ENCODE measurements around the gene IER2. TPM values are rescaled to one million over a fixed set of nuclear protein-coding genes. Genes with fewer than 3 reads are reported as not detected.
A peak's percentile ranks its signal among the peaks of the same experiment; 100 is the strongest.

The IER2 gene
- total and polyA plus RNA-seq, 2 of the 4 experiments (the other 2 are of a cell fraction) = 7.7 to 102 TPM

GRCh38 chr19:13152974-13153568 lies 2.9 kb downstream of the IER2 start:
- Histone ChIP-seq H2BK15ac (ENCODE audit: low read depth, low read length) (no peak overlapping the region), H4K8ac (ENCODE audit: low read depth in 2 of 2, low read length in 2 of 2) (no peak overlapping the region), H3K14ac (replicated peaks; ENCODE audit: low read depth, low read length) (peak overlapping the region; percentile 99), H4K5ac (ENCODE audit: low read depth, low read length) (no peak overlapping the region), H3K4me2 (ENCODE audit: low read depth, low read length) (peak overlapping the region; percentile 90), H2AK5ac (ENCODE audit: low read depth, low read length) (peak overlapping the region; percentile 81), H3K27ac (ENCODE audit: insufficient read depth, low read length) (peak overlapping the region; percentile 81), H3K4me3 (ENCODE audit: insufficient read depth, low read depth, low read length) (peak overlapping the region; percentile 82), H2BK20ac (ENCODE audit: low read depth, low read length) (no peak overlapping the region), H3K79me1 (ENCODE audit: low read depth in 1 of 2, low read length in 2 of 2) (peaks cover 2 to 47% of the 10 kb centered on the region in 2 experiments; a peak in 2 of 4 replicates), H3K9ac (ENCODE audit: low read depth, low read length) (peak overlapping the region; percentile 99), H3K56ac (ENCODE audit: extremely low read depth, insufficient read depth, low read length) (peak overlapping the region; percentile 61; the same call in 1 of the 2 replicates), H3K23ac (ENCODE audit: low read depth, low read length) (peak overlapping the region; percentile 72; the same call in 1 of the 2 replicates), H3K18ac (ENCODE audit: low read depth, low read length) (no peak overlapping the region; the same call in 1 of the 2 replicates), H3K36me3 (ENCODE audit: control insufficient read depth, insufficient read depth, low read length) (peaks cover 2% of the 10 kb centered on the region; the same call in 1 of the 2 replicates), H4K20me1 (ENCODE audit: insufficient read depth, low read length) (peaks cover 29% of the 10 kb centered on the region), H2BK5ac (ENCODE audit: low read depth, low read length, poor library complexity, severe bottlenecking) (peak overlapping the region; percentile 88), H4K91ac (ENCODE audit: insufficient read depth, low read depth, low read length) (peak overlapping the region; percentile 11; the same call in 1 of the 2 replicates), H2BK120ac (ENCODE audit: low read depth, low read length) (peak overlapping the region; percentile 0; the same call in 1 of the 2 replicates), H2AFZ (replicated peaks; ENCODE audit: low read length, poor library complexity) (peak overlapping the region; percentile 73), H3K9me3 (ENCODE audit: control insufficient read depth, insufficient read depth, low read length) (no peaks in the 10 kb centered on the region), H3K27me3 (ENCODE audit: control insufficient read depth, insufficient read depth, low read length) (no peaks in the 10 kb centered on the region), H3K4ac (ENCODE audit: low read depth, low read length) (peak overlapping the region; percentile 92), H2AK9ac (replicated peaks; ENCODE audit: low read depth, low read length, poor library complexity) (peak overlapping the region; percentile 93), H3K9me1 (ENCODE audit: insufficient read depth, low read length) (peaks cover 4% of the 10 kb centered on the region; the same call in 1 of the 2 replicates), H3K4me1 (ENCODE audit: control insufficient read depth, insufficient read depth, low read length) (peaks cover 17% of the 10 kb centered on the region)
- CTCF ChIA-PET = interaction anchor here (1.5 kb wide), 1 partner anchor 10 kb away, joined by 3 read pairs; no protein-coding TSS in a partner anchor
- ATAC-seq (ENCODE audit: low read depth) = peak; percentile 8
- 1% methylated on average over 35 of the region's 59 CpGs; no CpG with 5 or more reads in 1 of the 2 experiments for WGBS, 2 experiments (ENCODE audit: extremely low coverage in 2 of 2, insufficient read length in 1 of 2)
- DNase-seq = peak; percentile 93
- dilution Hi-C loops (cut with HindIII; ENCODE audit: low sequenced_read_pairs, unreplicated experiment) = no loop called here
- intact Hi-C loops (cut with micrococcal nuclease) = loop anchor here (1.0 kb wide), 1 partner anchor 35 kb away; the partner anchor contains the start of gene NACC1
- POLR2A ChIA-PET (ENCODE audit: unreplicated experiment) = interaction anchor here (1.7 kb wide), 1 partner anchor 10 kb away, joined by 4 read pairs; no protein-coding TSS in a partner anchor
- in situ Hi-C loops (cut with MboI; ENCODE audit: low sequenced_read_pairs) = loop anchor here (10.0 kb wide), 1 partner anchor 692 kb away; no protein-coding TSS in a partner anchor
- BruUV-seq (replicated peaks) = TSS peak; percentile 94
- TF ChIP-seq MXI1 (IDR thresholded peaks at IDR 0.05; ENCODE audit: borderline replicate concordance, low read depth, low read length) = no peak
- peak; percentile 100 for TF ChIP-seq POLR2A (IDR thresholded peaks at IDR 0.05; ENCODE audit: low read depth, low read length)
- TF ChIP-seq CHD1 (IDR thresholded peaks at IDR 0.05; ENCODE audit: low read depth, low read length) = peak; percentile 99
- TF ChIP-seq MAZ (IDR thresholded peaks at IDR 0.05; ENCODE audit: borderline replicate concordance, low read depth, low read length) = peak; percentile 84
- peak; percentile 69 for TF ChIP-seq BHLHE40 (IDR thresholded peaks at IDR 0.05; ENCODE audit: low read depth, low read length)
- TF ChIP-seq MAFK (IDR thresholded peaks at IDR 0.05; ENCODE audit: low read depth, low read length) = no peak
- TF ChIP-seq SMC3 (IDR thresholded peaks at IDR 0.05; ENCODE audit: low read depth, low read length) = no peak
- no peak; the same call in 1 of the 2 replicates for TF ChIP-seq USF2 (IDR thresholded peaks at IDR 0.05; ENCODE audit: low read depth, low read length)
- no peak for TF ChIP-seq RCOR1 (IDR thresholded peaks at IDR 0.05; ENCODE audit: insufficient replicate concordance, low read length)
- peak; percentile 6; the same call in 1 of the 2 replicates for TF ChIP-seq CTCF (conservative IDR thresholded peaks at IDR 0.05; ENCODE audit: low read depth, low read length)
- TF ChIP-seq CEBPB (IDR thresholded peaks at IDR 0.05; ENCODE audit: low read depth, low read length) = no peak
- TF ChIP-seq ELK1 (IDR thresholded peaks at IDR 0.05; ENCODE audit: borderline replicate concordance, low read depth, low read length) = no peak
- TF ChIP-seq RFX5 (IDR thresholded peaks at IDR 0.05; ENCODE audit: low read depth, low read length) = no peak
- no peak for TF ChIP-seq RAD21 (IDR thresholded peaks at IDR 0.05; ENCODE audit: low read length)

Data from IMR-90 (cell line).